ENCODE data around the gene SLC35G2. TPM values are rescaled to one million over a fixed set of nuclear protein-coding genes. Genes with fewer than 3 reads are reported as not detected.
"Not testable (repeated sequence)": the region's sequence is repeated elsewhere in the genome, so short reads cannot be mapped to it uniquely, and the experiment has no call there.

Gene SLC35G2
- total RNA-seq, 1 donor = 8.0 TPM

DNA sequence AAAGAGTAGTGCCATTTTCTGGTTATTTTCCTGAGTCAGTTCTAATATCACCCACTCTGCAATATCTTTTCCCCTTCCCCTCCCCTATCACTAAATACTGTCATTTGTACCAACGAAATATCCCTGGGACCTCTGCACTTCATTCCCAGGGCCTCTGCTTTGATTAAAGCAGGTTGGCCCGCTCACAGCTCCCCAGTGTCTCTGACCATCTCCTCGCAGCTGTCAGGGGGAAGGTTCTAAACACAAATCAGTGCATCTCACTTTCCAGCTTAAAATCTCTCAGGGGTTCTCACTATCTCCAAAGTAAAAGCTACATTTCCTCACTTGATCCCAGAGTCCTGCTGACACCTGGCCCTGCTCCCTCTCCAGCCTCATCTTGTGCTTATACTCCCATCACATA lies 28.1 kb upstream of the SLC35G2 start:
- TF ChIP-seq CTCF (IDR thresholded peaks at IDR 0.05; ENCODE audit: extremely low read depth, low read depth, low read length) = no peak
- Histone ChIP-seq H3K27me3 (ENCODE audit: insufficient read depth, low read length) (no peaks in the 10 kb centered on the region), H3K79me2 (ENCODE audit: insufficient read depth, low read length) (no peaks in the 10 kb centered on the region), H3K4me3 (ENCODE audit: insufficient read depth, low read length) (no peak overlapping the region), H2AFZ (ENCODE audit: low read length) (no peak overlapping the region), H3K4me1 (ENCODE audit: insufficient read depth, low read length) (peaks cover 16% of the 10 kb centered on the region), H3K27ac (ENCODE audit: low read depth, low read length) (no peak overlapping the region), H4K20me1 (ENCODE audit: insufficient read depth, low read length) (no peaks in the 10 kb centered on the region), H3K36me3 (ENCODE audit: insufficient read depth, low read length) (no peaks in the 10 kb centered on the region), H3K4me2 (ENCODE audit: insufficient read depth, low read length) (no peak overlapping the region), H3K9me3 (ENCODE audit: low read depth, low read length) (no peaks in the 10 kb centered on the region)
- DNase-seq (ENCODE audit: insufficient read length, low spot score, missing footprints) = no peak

DNA sequence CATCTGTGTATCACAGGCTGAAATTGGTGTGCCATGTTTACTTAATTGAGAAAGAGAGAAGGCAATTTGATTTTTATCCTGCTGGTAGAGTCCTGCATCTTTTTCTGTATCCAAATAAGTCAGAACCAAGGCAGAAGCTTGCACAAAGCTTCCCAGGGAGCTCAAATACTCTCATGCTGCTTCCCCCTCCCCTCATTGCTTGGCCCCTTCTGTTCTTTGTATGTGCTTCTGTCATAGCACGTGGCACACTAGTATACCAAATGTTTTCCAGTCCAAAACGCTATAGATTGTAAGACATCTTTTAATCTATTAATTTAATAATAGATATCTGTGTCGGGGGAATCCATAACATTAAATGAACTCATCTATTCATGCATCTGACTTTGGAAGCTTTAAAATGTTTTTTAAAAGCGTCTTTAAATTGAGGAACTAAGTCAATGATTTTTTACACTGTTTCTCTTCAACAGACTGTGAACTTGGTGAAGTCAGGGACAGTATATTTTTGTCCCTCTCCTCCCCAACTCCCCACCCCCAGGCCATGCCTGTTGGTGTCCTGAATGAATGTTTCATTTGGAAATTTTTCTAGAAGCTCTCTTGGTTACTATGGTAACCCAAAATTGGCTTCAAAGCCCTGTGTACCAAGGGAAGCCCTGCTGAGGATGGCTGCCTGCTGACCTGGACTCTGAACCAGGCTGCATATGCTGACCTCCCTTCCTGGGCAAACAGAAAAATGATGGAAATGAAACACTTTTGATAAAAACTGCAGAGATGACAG lies 26.2 kb upstream of the SLC35G2 start:
- Histone ChIP-seq H3K36me3 (ENCODE audit: insufficient read depth, low read length) (no peaks in the 10 kb centered on the region), H3K79me2 (ENCODE audit: insufficient read depth, low read length) (no peaks in the 10 kb centered on the region), H3K9me3 (ENCODE audit: low read depth, low read length) (no peaks in the 10 kb centered on the region), H3K4me3 (ENCODE audit: insufficient read depth, low read length) (no peak overlapping the region), H3K4me2 (ENCODE audit: insufficient read depth, low read length) (no peak overlapping the region), H2AFZ (ENCODE audit: low read length) (no peak overlapping the region), H4K20me1 (ENCODE audit: insufficient read depth, low read length) (no peaks in the 10 kb centered on the region), H3K4me1 (ENCODE audit: insufficient read depth, low read length) (no peaks in the 10 kb centered on the region), H3K27ac (ENCODE audit: low read depth, low read length) (no peak overlapping the region), H3K27me3 (ENCODE audit: insufficient read depth, low read length) (no peaks in the 10 kb centered on the region)
- no peak for DNase-seq (ENCODE audit: insufficient read length, low spot score, missing footprints)
- TF ChIP-seq CTCF (IDR thresholded peaks at IDR 0.05; ENCODE audit: extremely low read depth, low read depth, low read length) = no peak

DNA sequence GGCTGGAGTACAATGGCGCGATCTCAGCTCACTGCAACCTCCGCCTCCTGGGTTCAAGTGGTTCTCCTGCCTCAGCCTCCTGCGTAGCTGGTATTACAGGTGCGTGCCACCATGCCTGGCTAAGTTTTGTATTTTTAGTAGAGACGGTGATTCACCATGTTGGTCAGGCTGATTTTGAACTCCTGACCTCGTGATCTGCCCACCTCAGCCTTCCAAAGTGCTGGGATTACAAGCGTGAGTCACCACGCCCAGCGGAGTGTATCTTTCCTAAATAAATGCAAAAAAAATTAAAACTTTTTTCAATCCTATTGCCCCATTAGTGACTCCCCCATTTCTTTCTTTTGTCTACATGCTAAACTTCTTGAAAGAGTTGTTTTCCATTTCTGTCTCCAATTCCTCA lies 17.8 kb upstream of the SLC35G2 start:
- H2AFZ ChIP-seq (ENCODE audit: low read length); H3K9me3 ChIP-seq (ENCODE audit: low read depth, low read length); H3K4me3 ChIP-seq (ENCODE audit: insufficient read depth, low read length); H3K27ac ChIP-seq (ENCODE audit: low read depth, low read length); H3K79me2 ChIP-seq (ENCODE audit: insufficient read depth, low read length); DNase-seq (ENCODE audit: insufficient read length, low spot score, missing footprints); H3K4me2 ChIP-seq (ENCODE audit: insufficient read depth, low read length); H3K4me1 ChIP-seq (ENCODE audit: insufficient read depth, low read length); H3K36me3 ChIP-seq (ENCODE audit: insufficient read depth, low read length); H4K20me1 ChIP-seq (ENCODE audit: insufficient read depth, low read length); H3K27me3 ChIP-seq (ENCODE audit: insufficient read depth, low read length): not testable (repeated sequence)

GRCh38 chr3:136802481-136802996 lies 16.4 kb upstream of the SLC35G2 start:
- Histone ChIP-seq H3K9me3 (ENCODE audit: low read depth, low read length) (no peaks in the 10 kb centered on the region), H3K79me2 (ENCODE audit: insufficient read depth, low read length) (no peaks in the 10 kb centered on the region), H2AFZ (ENCODE audit: low read length) (peak overlapping the region; percentile 36), H3K4me3 (ENCODE audit: insufficient read depth, low read length) (peak overlapping the region; percentile 21), H3K4me1 (ENCODE audit: insufficient read depth, low read length) (peaks cover 9% of the 10 kb centered on the region), H3K27ac (ENCODE audit: low read depth, low read length) (no peak overlapping the region), H4K20me1 (ENCODE audit: insufficient read depth, low read length) (no peaks in the 10 kb centered on the region), H3K4me2 (ENCODE audit: insufficient read depth, low read length) (peak overlapping the region; percentile 62), H3K27me3 (ENCODE audit: insufficient read depth, low read length) (no peaks in the 10 kb centered on the region), H3K36me3 (ENCODE audit: insufficient read depth, low read length) (no peaks in the 10 kb centered on the region)
- TF ChIP-seq CTCF (IDR thresholded peaks at IDR 0.05; ENCODE audit: extremely low read depth, low read depth, low read length) = no peak
- DNase-seq (ENCODE audit: insufficient read length, low spot score, missing footprints) = peak; percentile 48
